ENCODE results near the gene HIRA. TPM values are rescaled to one million over a fixed set of nuclear protein-coding genes. Genes with fewer than 3 reads are reported as not detected.

Gene HIRA
- total and polyA plus RNA-seq, 2 of the 8 experiments (the other 6 are each of a cell fraction or from before 2014, with no cell fraction given), result 34.9 to 67.2 TPM

DNA sequence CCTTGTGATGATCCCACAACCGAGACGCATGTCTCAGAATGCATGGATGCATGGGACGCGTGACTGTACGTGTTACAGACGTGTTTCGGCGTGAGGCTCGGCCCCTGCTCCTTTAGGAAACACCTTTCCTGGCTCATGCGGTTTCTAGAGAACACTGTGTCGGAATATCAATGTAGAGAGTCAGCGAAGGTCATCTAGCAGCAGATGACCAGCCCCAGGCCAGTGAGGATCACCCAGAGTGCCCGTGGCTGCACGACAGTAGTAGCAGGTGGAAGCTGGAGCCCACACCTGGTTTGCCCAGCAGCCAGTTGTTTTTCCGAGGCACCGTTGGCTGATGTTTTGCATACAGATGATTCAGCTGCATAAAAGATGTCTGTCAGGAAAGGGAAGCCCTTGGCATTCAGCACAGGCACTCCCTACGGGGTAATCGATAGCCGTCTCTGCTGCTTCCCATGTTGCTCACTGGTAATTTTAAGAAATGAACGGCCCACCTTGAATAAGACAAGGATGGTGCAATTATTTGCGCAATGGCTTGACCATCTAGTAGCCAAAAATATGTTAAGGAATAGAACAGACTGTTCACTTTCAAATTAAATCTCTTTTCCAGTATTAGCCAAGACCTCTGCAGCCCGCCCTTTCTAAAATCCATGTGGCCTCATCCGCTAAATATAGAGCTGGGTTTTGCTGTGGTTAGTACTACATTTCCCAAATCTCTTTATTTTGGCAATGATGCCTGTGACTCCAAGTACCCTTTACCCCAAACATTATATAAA, 138.9 kb downstream of the HIRA start:
- Histone ChIP-seq H2BK12ac (ENCODE audit: low read depth, low read length) (peak overlapping the region; percentile 60; the same call in 1 of the 2 replicates), H3K4me1 (replicated peaks in 1 of 4; ENCODE audit: control insufficient read depth in 3 of 4, insufficient read depth in 4 of 4, low read length in 3 of 4) (peaks cover 8 to 14% (median 12%) of the 10 kb centered on the region in 4 experiments), H3K18ac (ENCODE audit: extremely low read depth, low read length) (no peak overlapping the region), H4K5ac (ENCODE audit: insufficient read length, low read depth, low read length) (no peak overlapping the region), H3K9ac (replicated peaks in 1 of 4; ENCODE audit: extremely low read depth in 1 of 4, low read depth in 3 of 4, low read length in 3 of 4) (peak overlapping the region in 3 of 4 experiments; percentile 60 to 76 (median 63); a peak in 5 of 7 replicates), H2AK5ac (ENCODE audit: low read depth, low read length) (no peak overlapping the region; the same call in 1 of the 2 replicates), H3K27ac (ENCODE audit: low read depth, low read length) (no peak overlapping the region), H3K4me3 (ENCODE audit: extremely low read depth in 1 of 4, insufficient read depth in 2 of 4, low read depth in 3 of 4, low read length in 4 of 4) (peak overlapping the region; percentile 55 to 81 (median 72); a peak in 6 of 8 replicates), H4K8ac (ENCODE audit: extremely low read depth, insufficient read depth, low read length) (peak overlapping the region; percentile 30; the same call in 1 of the 2 replicates), H3K23ac (ENCODE audit: insufficient read length) (no peak overlapping the region), H3K36me3 (ENCODE audit: control insufficient read depth in 2 of 4, insufficient read depth in 4 of 4, low read length in 3 of 4) (no peaks in the 10 kb centered on the region), H4K20me1 (replicated peaks in 1 of 2; ENCODE audit: control insufficient read depth in 1 of 2, insufficient read depth in 2 of 2, low read length in 2 of 2) (no peaks in the 10 kb centered on the region), H3K4me2 (ENCODE audit: insufficient read depth in 1 of 2, low read depth in 2 of 2, low read length in 2 of 2) (peak overlapping the region; percentile 96 to 98), H3K9me3 (ENCODE audit: insufficient read depth in 2 of 2, low read depth in 1 of 2, low read length in 1 of 2) (no peaks in the 10 kb centered on the region), H3K56ac (replicated peaks; ENCODE audit: insufficient read length, low read depth, low read length) (no peak overlapping the region), H2BK5ac (ENCODE audit: low read depth, low read length) (no peak overlapping the region; the same call in 1 of the 2 replicates), H3K27me3 (replicated peaks in 1 of 4; ENCODE audit: control insufficient read depth in 3 of 4, extremely low read depth in 1 of 4, insufficient read depth in 3 of 4, low read length in 3 of 4) (peaks cover 0 to 9% (median 7%) of the 10 kb centered on the region in 4 experiments; a peak in 3 of 7 replicates), H2BK120ac (replicated peaks; ENCODE audit: low read depth, low read length) (no peak overlapping the region), H2BK15ac (ENCODE audit: low read length) (peak overlapping the region; percentile 33; the same call in 1 of the 2 replicates), H3K4ac (replicated peaks; ENCODE audit: insufficient read length, low read depth, low read length) (no peak overlapping the region), H3K14ac (ENCODE audit: insufficient read length) (no peak overlapping the region), H2BK20ac (ENCODE audit: low read length) (no peak overlapping the region), H3K79me2 (ENCODE audit: control insufficient read depth in 1 of 2, insufficient read depth in 2 of 2, low read length in 2 of 2) (peaks cover 3 to 7% of the 10 kb centered on the region in 2 experiments; a peak in 1 of 4 replicates), H2AFZ (ENCODE audit: low read length) (peak overlapping the region; percentile 97), H3K79me1 (ENCODE audit: low read depth, low read length) (peaks cover 4% of the 10 kb centered on the region; the same call in 1 of the 2 replicates), H4K91ac (replicated peaks; ENCODE audit: insufficient read length, low read length) (no peak overlapping the region), H3K23me2 (ENCODE audit: low read depth, low read length) (peaks cover 13% of the 10 kb centered on the region; the same call in 1 of the 2 replicates)
- 88% methylated on average over 23 of the region's 23 CpGs; no CpG with 5 or more reads in 1 of the 2 experiments for WGBS, 2 experiments (ENCODE audit: extremely low coverage in 1 of 2, insufficient coverage in 1 of 2, insufficient read length in 1 of 2, insufficient replicate concordance in 2 of 2, low coverage in 1 of 2, low lambda C conversion rate in 2 of 2, missing lambda C conversion rate in 1 of 2)
- DNase-seq (ENCODE audit: low read depth in 1 of 2, low spot score in 2 of 2) (no peak), FAIRE-seq (no peak)
- POLR2A ChIA-PET (ENCODE audit: partially characterized antibody), result interaction anchor here (0.8 to 1.9 kb wide), 5 partner anchors 67 to 187 kb away, joined by 3 to 6 read pairs (median 3); partner anchors contain the start of genes C22orf39, CDC45, HIRA and MRPL40
- CTCF ChIA-PET (ENCODE audit: partially characterized antibody), result interaction anchor here (1.7 to 1.8 kb wide), 2 partner anchors 15 to 113 kb away, joined by 3 to 7 read pairs; partner anchors contain the start of gene SLC25A1
- TF ChIP-seq GABPA (IDR thresholded peaks at IDR 0.05; ENCODE audit: borderline replicate concordance, insufficient read depth, low read length) (no peak), GTF2F1 (IDR thresholded peaks at IDR 0.05; ENCODE audit: borderline replicate concordance, low read depth, low read length) (no peak), TAF1 (IDR thresholded peaks at IDR 0.05; ENCODE audit: low read depth, low read length) (no peak), YY1 (IDR thresholded peaks at IDR 0.05; ENCODE audit: low read depth, low read length) (no peak), NRF1 (IDR thresholded peaks at IDR 0.05; ENCODE audit: low read depth, low read length) (no peak), SIX5 (IDR thresholded peaks at IDR 0.05; ENCODE audit: low read depth, low read length) (no peak), EZH2 (IDR thresholded peaks at IDR 0.05; ENCODE audit: low read depth, low read length, severe bottlenecking) (no peak), JUN (IDR thresholded peaks at IDR 0.05; ENCODE audit: low read depth, low read length) (no peak), RNF2 (IDR thresholded peaks at IDR 0.05; ENCODE audit: borderline replicate concordance, low read depth, low read length, missing control alignments, poor library complexity, severe bottlenecking) (no peak), SP4 (IDR thresholded peaks at IDR 0.05; ENCODE audit: low read length) (no peak), TEAD4 (IDR thresholded peaks at IDR 0.05; ENCODE audit: low read depth, low read length) (no peak), CHD2 (IDR thresholded peaks at IDR 0.05; ENCODE audit: low read length) (no peak)
